ENCODE data around the gene CDC73.

GRCh38 chr1:193259636-193260035, 137.8 kb downstream of the CDC73 start:
- no peak for TF ChIP-seq ZBTB7A (IDR thresholded peaks at IDR 0.05; ENCODE audit: low read depth)
- TF ChIP-seq EP300 (IDR thresholded peaks at IDR 0.05; ENCODE audit: borderline replicate concordance) = no peak
- TF ChIP-seq TAF1 (IDR thresholded peaks at IDR 0.05; ENCODE audit: low read depth) = no peak
- no peak for TF ChIP-seq REST (IDR thresholded peaks at IDR 0.05; ENCODE audit: low read depth)
- TF ChIP-seq YY1 (IDR thresholded peaks at IDR 0.05; ENCODE audit: low read depth) = no peak
- TF ChIP-seq CEBPB (IDR thresholded peaks at IDR 0.05) = no peak
- TF ChIP-seq EGR1 (IDR thresholded peaks at IDR 0.05) = no peak
- no peak for TF ChIP-seq MAX (IDR thresholded peaks at IDR 0.05)
- no peak for TF ChIP-seq RAD21 (IDR thresholded peaks at IDR 0.05; ENCODE audit: low read depth)
- TF ChIP-seq USF1 (IDR thresholded peaks at IDR 0.05) = no peak
- TF ChIP-seq TEAD4 (IDR thresholded peaks at IDR 0.05) = no peak

Measured in Ishikawa (cell line).